CD14-positive monocyte (primary cell): Measurements from ENCODE around the gene AIFM1. TPM values are rescaled to one million over a fixed set of nuclear protein-coding genes. Genes with fewer than 3 reads are reported as not detected.

ENCODE experiments used
- DNase-seq, 3 donors: peaks; one replicate each; pipeline ENCODE4 v3.0.0-alpha.2; 2011 to 2022
- H2AFZ ChIP-seq: 2 replicates; pipeline ENCODE4 v1.6.0; 2012; ENCODE audit warnings: mild to moderate bottlenecking, low read depth, low read length, inconsistent platforms; ENCODE audit not compliant: insufficient read depth, poor library complexity, severe bottlenecking
- H3K27ac ChIP-seq, 2 donors: 1 replicate in 1 of 2; 2 replicates in 1 of 2; pipeline ENCODE4 v1.5.1; 2012 to 2013; ENCODE audit warnings: low read length in 2 of 2, control low read depth in 1 of 2, inconsistent platforms in 1 of 2, low read depth in 1 of 2, mild to moderate bottlenecking in 1 of 2
- H3K27me3 ChIP-seq, 2 donors: one replicate each; pipeline versions ENCODE4 v1.6.0 to v1.6.1; 2011 to 2013; ENCODE audit warnings: low read length in 2 of 2; ENCODE audit not compliant: control insufficient read depth in 2 of 2, insufficient read depth in 2 of 2
- H3K36me3 ChIP-seq, 2 donors: replicated peaks in 1 of 2; 1 replicate in 1 of 2; 2 replicates in 1 of 2; pipeline versions ENCODE4 v1.5.1 to v1.6.1; 2012 to 2013; ENCODE audit warnings: low read length in 2 of 2, control low read depth in 1 of 2, inconsistent platforms in 1 of 2, mild to moderate bottlenecking in 1 of 2; ENCODE audit not compliant: insufficient read depth in 2 of 2, control insufficient read depth in 1 of 2
- H3K4me1 ChIP-seq, 2 donors: 1 replicate in 1 of 2; 2 replicates in 1 of 2; pipeline versions ENCODE4 v1.5.1 to v1.6.1; 2012 to 2013; ENCODE audit warnings: low read length in 2 of 2, control low read depth in 1 of 2, inconsistent platforms in 1 of 2, mild to moderate bottlenecking in 1 of 2, moderate library complexity in 1 of 2; ENCODE audit not compliant: insufficient read depth in 2 of 2, control insufficient read depth in 1 of 2
- H3K4me2 ChIP-seq: replicated peaks from 2 replicates; pipeline ENCODE3; 2012; ENCODE audit warnings: low read length, moderate library complexity, mild to moderate bottlenecking; ENCODE audit not compliant: poor library complexity, severe bottlenecking; ENCODE audit errors: extremely low read depth
- H3K4me3 ChIP-seq, 3 experiments: fragments of 200-600 bp in 1 of 3; sonication (generic) in 1 of 3; replicated peaks in 1 of 3; 1 replicate in 2 of 3; 2 replicates in 1 of 3; pipeline ENCODE4 v1.5.1; 2011 to 2013; ENCODE audit warnings: low read length in 3 of 3, mild to moderate bottlenecking in 3 of 3, control low read depth in 2 of 3, low read depth in 2 of 3, inconsistent platforms in 1 of 3, moderate library complexity in 1 of 3
- H3K79me2 ChIP-seq: 2 replicates; pipeline ENCODE4 v1.6.0; 2012; ENCODE audit warnings: mild to moderate bottlenecking, control low read depth, inconsistent platforms, low read length, moderate library complexity; ENCODE audit not compliant: insufficient read depth
- H3K9ac ChIP-seq: 2 replicates; pipeline ENCODE4 v1.6.0; 2017; ENCODE audit warnings: low read length, mild to moderate bottlenecking; ENCODE audit not compliant: insufficient read depth, poor library complexity, severe bottlenecking
- H3K9me3 ChIP-seq, 2 donors: replicated peaks in 1 of 2; 1 replicate in 1 of 2; 2 replicates in 1 of 2; pipeline versions ENCODE4 v1.5.1 to v1.6.1; 2012 to 2013; ENCODE audit warnings: low read length in 2 of 2, control low read depth in 1 of 2; ENCODE audit not compliant: control insufficient read depth in 1 of 2, insufficient read depth in 1 of 2
- H4K20me1 ChIP-seq: 2 replicates; pipeline ENCODE4 v1.6.0; 2012; ENCODE audit warnings: mild to moderate bottlenecking, low read length, control low read depth, moderate library complexity; ENCODE audit not compliant: insufficient read depth
- H3K27ac Mint-ChIP-seq, 7 donors: one replicate each; pipeline ENCODE4 v1.8.0; 2020; ENCODE audit warnings: mild to moderate bottlenecking in 7 of 7, mixed read lengths in 7 of 7, moderate library complexity in 6 of 7, inconsistent platforms in 2 of 7
- H3K27me3 Mint-ChIP-seq, 3 donors: one replicate each; pipeline ENCODE4 v1.8.0; 2021 to 2022; ENCODE audit warnings: low read depth in 3 of 3, mild to moderate bottlenecking in 3 of 3, mixed read lengths in 3 of 3, moderate library complexity in 3 of 3, inconsistent platforms in 1 of 3
- H3K36me3 Mint-ChIP-seq, 2 donors: one replicate each; pipeline ENCODE4 v1.8.0; 2020; ENCODE audit warnings: mixed read lengths in 2 of 2, inconsistent platforms in 1 of 2, mild to moderate bottlenecking in 1 of 2
- H3K4me1 Mint-ChIP-seq: one replicate; pipeline ENCODE4 v1.8.0; 2020; ENCODE audit warnings: mild to moderate bottlenecking, mixed read lengths
- H3K4me3 Mint-ChIP-seq, 2 donors: one replicate each; pipeline ENCODE4 v1.8.0; 2020; ENCODE audit warnings: mild to moderate bottlenecking in 2 of 2, mixed read lengths in 2 of 2, moderate library complexity in 1 of 2
- H3K9me3 Mint-ChIP-seq, 7 donors: one replicate each; pipeline ENCODE4 v1.8.0; 2020 to 2022; ENCODE audit warnings: mixed read lengths in 7 of 7, mild to moderate bottlenecking in 6 of 7, moderate library complexity in 6 of 7, inconsistent platforms in 2 of 7
- WGBS: methylation state at CpG from one replicate; pipeline ENCODE4 v1.1.5; 2013; ENCODE audit warnings: missing lambda C conversion rate; ENCODE audit not compliant: insufficient coverage; 5-methylcytosine and 5-hydroxymethylcytosine counted together
- intact Hi-C, 2 donors: fragments of 100-400 bp; cut with micrococcal nuclease; formaldehyde crosslinking; loops; one replicate each; pipeline versions ENCODE4 v1.15.0 to v1.15.1; 2023
- polyA plus RNA-seq, 3 donors: library from polyadenylated mRNA; depleted of rRNA in 1 of 3; unstranded in 2 of 3; stranded (reverse) in 1 of 3; fragments of 300-500 nt in 2 of 3; fragments of >200 nt in 1 of 3; fragmentation: Illumina TruSeq in 2 of 3; gene quantifications; 1 replicate in 2 of 3; 2 replicates in 1 of 3; pipeline ENCODE4 v1.2.3, GENCODE V29; 2012 to 2021
- TF ChIP-seq, protein P1 (sequence below): fragments of 200-600 bp; IDR thresholded peaks from one replicate; pipeline ENCODE4 v1.8.0; 2022; ENCODE audit warnings: antibody characterized with exemption, mild to moderate bottlenecking

AIFM1 gene
- polyA plus RNA-seq, 3 donors, result 15.1 to 19.1 (median 18.6) TPM

GRCh38 chrX:130082244-130083106 is 83.2 kb downstream of the AIFM1 start:
- Histone ChIP-seq H3K27ac (peak overlapping the region; percentile 94), H4K20me1 (peaks cover 46% of the 10 kb centered on the region), H3K4me3 (peak overlapping the region in 2 of 3 experiments; percentile 21 to 61), H3K36me3 (peaks cover 11% of the 10 kb centered on the region in 2 donors), H3K4me2 (peak overlapping the region; percentile 73), H3K9me3 (no peaks in the 10 kb centered on the region), H3K79me2 (peaks cover 79% of the 10 kb centered on the region), H3K4me1 (peaks cover 71 to 73% of the 10 kb centered on the region in 2 donors), H3K9ac (peak overlapping the region; percentile 57), H2AFZ (no peak overlapping the region), H3K27me3 (no peaks in the 10 kb centered on the region)
- Mint-ChIP-seq H3K27me3 (peaks cover 0 to 3% (median 0%) of the 10 kb centered on the region in 3 donors), H3K27ac (peak overlapping the region; percentile 89 to 94 (median 93)), H3K9me3 (peaks cover 0 to 2% (median 0%) of the 10 kb centered on the region in 7 donors), H3K36me3 (peaks cover 14 to 23% of the 10 kb centered on the region in 2 donors), H3K4me3 (peak overlapping the region; percentile 70 to 77), H3K4me1 (peaks cover 67% of the 10 kb centered on the region)
- peak; percentile 73 to 79 (median 73) for DNase-seq
- 0% methylated on average over 3 of the region's 28 CpGs for WGBS
- intact Hi-C loops, result loop anchor here (5.0 kb wide), 3 partner anchors 40 to 110 kb away; partner anchors contain the start of gene AIFM1 (in 1 of the 2)
- TF ChIP-seq, protein P1, sequence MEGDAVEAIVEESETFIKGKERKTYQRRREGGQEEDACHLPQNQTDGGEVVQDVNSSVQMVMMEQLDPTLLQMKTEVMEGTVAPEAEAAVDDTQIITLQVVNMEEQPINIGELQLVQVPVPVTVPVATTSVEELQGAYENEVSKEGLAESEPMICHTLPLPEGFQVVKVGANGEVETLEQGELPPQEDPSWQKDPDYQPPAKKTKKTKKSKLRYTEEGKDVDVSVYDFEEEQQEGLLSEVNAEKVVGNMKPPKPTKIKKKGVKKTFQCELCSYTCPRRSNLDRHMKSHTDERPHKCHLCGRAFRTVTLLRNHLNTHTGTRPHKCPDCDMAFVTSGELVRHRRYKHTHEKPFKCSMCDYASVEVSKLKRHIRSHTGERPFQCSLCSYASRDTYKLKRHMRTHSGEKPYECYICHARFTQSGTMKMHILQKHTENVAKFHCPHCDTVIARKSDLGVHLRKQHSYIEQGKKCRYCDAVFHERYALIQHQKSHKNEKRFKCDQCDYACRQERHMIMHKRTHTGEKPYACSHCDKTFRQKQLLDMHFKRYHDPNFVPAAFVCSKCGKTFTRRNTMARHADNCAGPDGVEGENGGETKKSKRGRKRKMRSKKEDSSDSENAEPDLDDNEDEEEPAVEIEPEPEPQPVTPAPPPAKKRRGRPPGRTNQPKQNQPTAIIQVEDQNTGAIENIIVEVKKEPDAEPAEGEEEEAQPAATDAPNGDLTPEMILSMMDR, result peak; percentile 47

DNA sequence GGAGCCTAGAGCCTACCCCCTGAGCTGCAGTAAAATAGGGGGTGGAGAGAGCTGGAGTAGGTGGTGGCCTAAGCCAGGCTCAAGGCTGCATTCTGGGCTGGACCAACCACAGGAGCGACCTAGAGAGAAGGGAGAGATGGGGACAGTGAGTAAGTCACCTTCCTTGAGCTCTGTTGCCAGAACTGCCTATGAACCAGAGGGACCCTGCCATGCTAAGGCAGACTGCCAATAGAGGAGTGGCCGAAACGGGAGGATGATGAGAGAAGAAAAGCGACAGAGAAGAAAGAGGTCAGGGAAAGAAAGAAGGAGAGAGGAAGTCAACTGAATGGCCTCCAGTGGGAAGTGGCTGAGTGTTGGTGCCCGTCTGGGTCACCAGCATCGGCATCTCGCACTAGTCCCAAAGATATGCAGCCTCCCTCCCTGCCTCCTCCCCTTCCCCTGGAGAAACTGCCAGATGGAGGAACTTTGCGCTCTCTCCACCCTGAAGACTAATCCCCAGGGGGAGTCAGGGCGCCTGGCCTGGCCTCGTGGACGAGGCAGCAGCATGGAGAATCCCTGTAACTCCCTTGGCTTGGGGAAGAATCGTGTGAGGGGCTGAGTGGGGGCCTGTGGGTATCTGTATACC is 84.1 kb downstream of the AIFM1 start:
- H3K27me3 ChIP-seq, result no peaks in the 10 kb centered on the region
- H2AFZ ChIP-seq, result no peak overlapping the region
- TF ChIP-seq, protein P1, result no peak
- H3K4me3 Mint-ChIP-seq, result peak overlapping the region; percentile 69 to 77
- H3K9ac ChIP-seq, result peak overlapping the region; percentile 57
- H3K36me3 Mint-ChIP-seq, result peaks cover 17 to 29% of the 10 kb centered on the region in 2 donors
- peaks cover 78% of the 10 kb centered on the region for H3K79me2 ChIP-seq
- DNase-seq, result no peak
- 20% methylated on average over 2 of the region's 12 CpGs for WGBS
- intact Hi-C loops, result loop anchor here (2.0 to 5.0 kb wide), 4 partner anchors 39 to 111 kb away; partner anchors contain the start of gene AIFM1 (in 1 of the 2)
- peak overlapping the region; percentile 94 for H3K27ac ChIP-seq
- peaks cover 48% of the 10 kb centered on the region for H4K20me1 ChIP-seq
- H3K27ac Mint-ChIP-seq, result peak overlapping the region; percentile 89 to 94 (median 93)
- H3K4me1 ChIP-seq, result peaks cover 62 to 64% of the 10 kb centered on the region in 2 donors
- H3K4me3 ChIP-seq, result peak overlapping the region in 2 of 3 experiments; percentile 14 to 61
- H3K36me3 ChIP-seq, result peaks cover 13 to 20% of the 10 kb centered on the region in 2 donors
- peaks cover 0 to 2% (median 0%) of the 10 kb centered on the region in 7 donors for H3K9me3 Mint-ChIP-seq
- H3K27me3 Mint-ChIP-seq, result peaks cover 0 to 3% (median 0%) of the 10 kb centered on the region in 3 donors
- H3K4me2 ChIP-seq, result peak overlapping the region; percentile 73
- H3K4me1 Mint-ChIP-seq, result peaks cover 60% of the 10 kb centered on the region
- no peaks in the 10 kb centered on the region for H3K9me3 ChIP-seq
